Stimulated activated CD8-positive, alpha-beta memory T cell treated with anti-CD3 and anti-CD28 coated beads, Interleukin-2, amount 100 ng/mL, for 48 hours (primary cell): ENCODE measurements around the gene FKBP10.
"Not testable (repeated sequence)": the region's sequence is repeated elsewhere in the genome, so short reads cannot be mapped to it uniquely, and the experiment has no call there.

Experiments used
- DNase-seq, 2 donors: peaks; one replicate each; pipeline ENCODE4 v3.0.0-alpha.2; 2020; ENCODE audit warnings: low read depth in 2 of 2

The FKBP10 gene

DNA sequence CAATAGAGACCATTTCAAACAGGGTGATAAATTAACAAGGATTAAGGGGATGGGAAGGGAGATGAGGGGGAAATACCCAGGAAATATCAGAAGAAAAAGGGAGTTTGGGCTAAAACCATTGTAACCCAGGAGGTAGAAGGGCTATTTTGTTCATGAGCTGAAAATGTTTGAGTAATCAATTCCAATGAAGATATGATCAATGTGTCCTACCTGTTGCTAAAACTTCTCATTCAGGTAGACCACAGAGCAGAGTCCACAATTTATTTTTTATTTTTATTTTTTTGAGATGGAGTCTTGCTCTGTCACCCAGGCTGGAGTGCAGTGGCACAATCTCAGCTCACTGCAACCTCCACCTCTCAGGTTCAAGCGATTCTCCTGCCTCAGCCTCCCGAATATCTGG, 26.6 kb downstream of the FKBP10 start:
- DNase-seq, result not testable (repeated sequence)

GRCh38 chr17:41840781-41841180, 28.0 kb downstream of the FKBP10 start:
- not testable (repeated sequence) for DNase-seq

- no peak for DNase-seq
These were observed 32.2 kb downstream of the FKBP10 start for GRCh38 chr17:41844971-41845370.

DNA sequence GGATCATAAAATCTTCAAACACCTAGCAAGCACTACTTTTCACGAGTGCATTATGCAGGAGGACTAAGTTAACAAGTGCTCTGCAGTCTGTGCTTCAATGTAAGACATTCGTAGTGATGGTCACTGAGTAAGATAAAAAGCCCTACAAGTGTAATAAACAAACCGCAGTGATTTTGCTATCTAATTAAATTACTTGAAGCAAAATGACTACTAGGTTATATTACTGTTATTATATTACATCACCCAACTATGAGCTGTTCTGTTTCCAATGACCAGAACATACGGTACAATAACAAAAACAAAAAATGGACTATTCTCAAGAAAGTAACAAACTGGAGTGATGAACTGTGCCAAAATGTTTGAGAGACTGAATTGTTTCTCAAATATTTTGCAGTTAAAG, 36.0 kb downstream of the FKBP10 start:
- DNase-seq, result no peak

DNA sequence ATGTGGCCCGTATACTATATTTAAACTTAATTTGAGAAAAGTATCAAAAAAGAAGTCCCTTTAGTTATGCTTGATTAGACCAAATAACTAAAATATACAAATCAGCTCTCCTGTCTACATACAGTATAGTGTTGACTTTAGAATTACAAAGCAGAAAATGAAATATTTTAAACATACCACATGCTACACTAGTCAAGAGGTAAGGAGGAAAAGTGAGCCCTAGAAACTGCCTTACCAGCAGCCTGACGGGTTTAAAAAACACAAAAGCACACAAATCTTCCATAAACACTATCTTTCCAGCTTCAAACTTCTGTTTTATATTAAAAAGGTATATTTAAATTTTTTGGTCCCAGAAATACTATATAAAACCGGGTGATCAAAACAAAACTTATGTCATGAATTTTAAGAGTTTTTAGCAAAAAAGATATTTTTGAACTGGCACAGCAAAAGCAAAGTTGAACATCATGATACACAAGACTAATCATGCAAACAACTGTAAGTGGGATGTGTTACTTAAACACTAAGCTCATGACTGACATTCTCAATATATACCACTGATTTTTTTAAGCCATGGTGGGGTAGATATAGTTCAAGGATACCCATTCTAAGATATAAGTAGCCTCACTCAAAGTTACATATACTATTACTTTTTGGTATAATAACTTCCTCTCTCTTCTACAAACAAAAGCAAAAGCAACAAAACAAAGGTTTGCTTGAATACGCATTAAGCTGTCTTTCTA, 36.6 kb downstream of the FKBP10 start:
- DNase-seq, result no peak

DNA sequence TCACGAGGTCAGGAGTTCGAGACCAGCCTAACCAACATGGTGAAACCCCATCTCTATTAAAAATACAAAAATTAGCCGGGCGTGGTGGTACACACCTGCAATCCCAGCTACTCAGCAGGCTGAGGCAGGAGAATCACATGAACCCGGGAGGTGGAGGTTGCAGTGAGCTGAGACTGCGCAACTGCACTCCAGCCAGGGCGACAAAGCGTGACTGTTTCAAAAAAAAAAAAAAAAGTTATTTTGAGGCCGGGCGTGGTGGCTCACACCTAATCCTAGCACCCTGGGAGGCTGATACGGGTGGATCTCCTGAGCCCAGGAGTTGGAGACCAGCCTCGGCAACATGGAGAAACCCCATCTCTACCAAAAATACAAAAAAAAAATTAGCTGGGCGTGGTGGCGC, 38.6 kb downstream of the FKBP10 start:
- DNase-seq, result not testable (repeated sequence)

DNA sequence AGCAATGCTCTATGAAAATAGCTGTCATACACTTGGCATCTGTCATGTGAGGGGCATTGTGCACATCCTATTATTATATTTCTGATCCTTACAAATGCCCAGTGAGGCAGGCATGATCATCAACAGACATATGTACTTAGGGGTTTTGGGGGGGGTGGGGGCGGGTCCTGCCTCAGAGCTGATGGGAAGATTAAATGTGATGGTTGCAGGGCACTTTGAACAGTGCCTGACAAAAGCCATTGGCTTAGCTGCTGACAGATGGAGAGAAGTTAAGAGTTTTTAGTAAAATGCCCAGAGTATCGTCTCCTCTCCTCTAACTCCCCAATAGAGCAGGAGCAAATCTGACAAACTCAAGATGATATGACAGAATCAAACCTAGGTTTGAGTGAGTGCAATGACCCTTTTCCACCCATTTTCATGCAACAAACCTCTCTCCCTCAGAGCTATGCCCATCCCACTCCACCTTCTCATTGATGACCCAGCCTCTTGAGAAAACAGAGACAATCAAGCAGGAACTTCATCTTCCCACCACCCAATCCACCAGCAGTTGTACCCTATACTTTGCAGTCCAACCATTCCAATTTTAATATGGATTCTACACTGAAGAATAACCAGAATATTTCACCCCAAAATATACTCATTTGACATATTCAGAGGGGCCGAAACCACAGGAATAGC, 47.6 kb downstream of the FKBP10 start:
- DNase-seq, result no peak

DNA sequence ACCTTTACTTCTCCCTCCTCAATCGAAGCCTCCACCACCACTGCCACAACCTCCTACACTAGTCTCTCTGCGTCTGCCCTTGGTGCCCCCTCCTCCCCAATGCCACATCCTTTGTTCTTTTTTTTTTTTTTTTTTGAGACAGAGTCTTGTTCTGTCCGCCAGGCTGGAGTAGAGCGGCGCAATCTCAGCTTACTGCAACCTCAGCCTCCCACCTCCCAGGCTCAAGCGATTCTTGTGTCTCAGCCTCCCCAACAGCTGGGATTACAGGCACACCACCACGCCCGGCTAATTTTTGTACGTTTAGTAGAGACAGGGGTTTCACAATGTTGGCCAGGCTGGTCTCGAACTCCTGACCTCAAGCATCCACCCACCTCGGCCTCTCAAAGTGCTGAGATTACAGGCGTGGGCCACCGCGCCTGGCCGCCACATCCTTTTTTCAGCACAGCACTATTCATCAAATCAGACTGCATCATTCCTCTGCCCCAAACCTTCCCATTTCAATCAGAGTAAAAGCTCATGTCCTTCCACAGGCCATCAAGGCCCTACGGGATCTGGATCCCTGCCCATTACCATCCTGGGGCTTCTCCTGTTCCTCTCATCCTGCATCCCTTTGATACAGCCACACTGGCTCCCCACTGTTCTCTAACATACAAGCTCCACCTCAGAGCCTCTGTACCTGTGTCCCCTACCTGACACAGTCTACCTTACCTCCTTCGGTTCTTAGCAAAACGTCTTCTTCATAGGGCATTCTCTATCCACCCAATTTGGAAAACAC, 50.5 kb downstream of the FKBP10 start:
- DNase-seq, result peak; percentile 19 to 24

- DNase-seq, result no peak
These were observed 51.7 kb downstream of the FKBP10 start for GRCh38 chr17:41864498-41864835.

DNA sequence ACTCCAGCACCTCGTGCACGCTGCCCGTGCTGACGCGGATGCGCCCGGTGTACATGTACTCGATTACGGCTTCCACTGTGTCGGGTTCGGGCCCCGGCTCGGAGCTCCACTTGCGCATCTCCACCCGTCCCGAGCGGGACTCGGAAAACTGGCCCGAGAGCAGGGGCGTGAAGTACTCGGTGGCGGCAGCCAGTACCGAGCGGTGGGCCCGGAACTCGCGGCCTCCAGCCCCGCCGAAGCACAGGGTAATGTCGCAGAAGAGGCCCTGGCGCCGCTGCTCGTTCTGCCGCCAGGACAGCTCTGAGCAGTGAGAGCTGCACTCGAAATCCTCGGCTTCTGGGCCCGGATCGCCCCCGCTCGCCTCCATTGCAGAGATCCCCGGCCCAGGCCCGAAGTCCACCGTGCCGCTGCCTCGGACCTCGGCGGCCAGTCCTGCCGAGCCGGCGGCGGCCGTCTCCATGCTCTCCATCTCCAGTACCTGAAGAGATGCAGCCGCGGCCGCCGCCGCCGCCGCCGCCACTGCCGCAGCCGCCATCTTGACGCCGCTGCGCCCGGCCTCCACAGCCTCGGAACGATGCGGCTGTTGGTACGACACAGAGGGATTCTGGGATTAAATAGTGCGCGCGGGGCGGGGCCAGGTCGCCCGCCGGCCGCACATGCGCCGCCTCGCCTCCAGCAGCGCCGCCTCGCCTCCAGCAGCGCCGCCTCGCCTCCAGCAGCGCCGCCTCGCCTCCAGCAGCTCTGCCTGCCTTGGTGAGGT, 52.2 kb downstream of the FKBP10 start, which contains the start of gene KLHL11:
Gene KLHL11 (minus strand): TSS at position 588 of the 760 bp plus-strand sequence. CDS start 53 bp downstream, at position 535.
- peak; percentile 76 to 85 for DNase-seq

DNA sequence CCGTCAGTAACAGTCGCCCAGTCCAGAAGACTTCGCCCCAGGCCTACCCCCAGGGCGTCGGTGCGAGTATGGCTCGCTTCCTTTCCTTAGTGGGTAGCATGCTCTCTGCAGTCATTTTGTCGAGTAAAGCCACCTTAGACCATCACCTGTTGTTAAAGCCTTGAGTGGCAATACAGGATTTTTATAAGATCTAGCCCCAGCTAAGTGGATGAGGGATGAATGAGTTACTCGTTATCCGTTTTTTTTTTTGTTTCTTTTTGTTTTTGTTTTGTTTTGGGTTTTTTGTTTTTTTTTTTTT, 52.7 kb downstream of the FKBP10 start:
- DNase-seq, result no peak

- no peak for DNase-seq
These were observed 55.8 kb downstream of the FKBP10 start for GRCh38 chr17:41868568-41868967.

DNA sequence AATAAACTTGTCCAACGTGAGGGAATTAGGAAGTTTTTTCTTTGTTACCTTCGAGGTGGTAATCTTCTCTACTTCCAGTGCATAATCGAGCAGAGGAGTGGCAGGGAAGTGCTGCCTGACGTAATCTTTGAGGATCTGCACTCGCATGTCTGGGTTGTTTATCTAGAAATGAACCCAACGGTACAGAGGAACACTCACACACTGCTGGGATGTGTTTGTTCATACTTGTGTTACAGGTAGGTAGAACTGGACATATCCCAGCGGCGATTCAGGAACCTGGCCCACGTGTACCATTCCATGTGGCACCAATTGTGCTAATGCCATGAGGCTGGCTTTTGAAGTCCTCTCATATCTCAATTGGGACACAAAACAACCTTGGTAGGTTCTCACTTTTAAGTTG, 56.6 kb downstream of the FKBP10 start:
- no peak for DNase-seq

DNA sequence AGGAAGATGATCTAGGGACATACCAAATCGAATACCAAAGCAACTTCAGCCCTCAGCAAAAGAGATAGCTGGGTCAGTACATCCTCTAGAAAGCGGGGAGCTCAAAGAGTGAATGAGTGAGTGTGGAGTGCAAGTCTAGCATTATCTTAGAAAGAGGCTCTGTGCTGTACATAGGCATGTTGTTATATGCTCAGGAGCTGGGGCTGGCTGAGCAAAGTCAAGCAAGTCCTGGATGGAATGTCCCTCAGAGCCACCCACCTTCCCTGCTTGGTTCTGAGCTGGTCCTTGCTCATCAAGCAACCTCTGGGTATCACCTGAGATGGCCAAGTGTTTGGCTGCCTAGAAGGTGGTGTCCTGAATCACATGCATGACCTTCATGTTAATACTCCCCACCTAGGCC, 57.3 kb downstream of the FKBP10 start:
- no peak for DNase-seq

GRCh38 chr17:41870627-41871026, 57.8 kb downstream of the FKBP10 start:
- DNase-seq, result no peak

- DNase-seq, result no peak
These were observed 59.0 kb downstream of the FKBP10 start for GRCh38 chr17:41871789-41872188.
